OCI-LY1 (cell line): ENCODE results near the gene PYCR2.

Source experiments
- H2AFZ ChIP-seq: fragments of 200-600 bp; sonication (generic), shearing (Covaris generic); 2 replicates; pipeline ENCODE4 v1.6.0; 2014; ENCODE audit warnings: antibody characterized with exemption, mild to moderate bottlenecking, low read length
- H3F3A ChIP-seq: fragments of 200-600 bp; sonication (generic), shearing (Covaris generic); 2 replicates; pipeline ENCODE4 v1.6.0; 2014; ENCODE audit warnings: mild to moderate bottlenecking, antibody characterized with exemption, low read length, moderate library complexity; ENCODE audit not compliant: insufficient read depth
- H3K27ac ChIP-seq: fragments of 200-600 bp; sonication (generic); 2 replicates; pipeline ENCODE4 v1.5.1; 2014; ENCODE audit warnings: low read length, mixed run types, mild to moderate bottlenecking, low read depth; ENCODE audit not compliant: poor library complexity, severe bottlenecking
- H3K27me3 ChIP-seq: fragments of 200-600 bp; sonication (generic); 2 replicates; pipeline ENCODE4 v1.6.0; 2014; ENCODE audit warnings: antibody characterized with exemption, mild to moderate bottlenecking, low read length, moderate library complexity; ENCODE audit not compliant: insufficient read depth
- H3K36me3 ChIP-seq: fragments of 200-600 bp; sonication (generic); 2 replicates; pipeline ENCODE4 v1.6.1; 2014; ENCODE audit warnings: mild to moderate bottlenecking, antibody characterized with exemption, low read length, moderate library complexity, mixed read lengths; ENCODE audit not compliant: insufficient read depth
- H3K4me1 ChIP-seq: fragments of 200-600 bp; sonication (generic); 2 replicates; pipeline ENCODE4 v1.5.1; 2014; ENCODE audit warnings: mild to moderate bottlenecking, low read length, moderate library complexity; ENCODE audit not compliant: insufficient read depth, severe bottlenecking
- H3K4me2 ChIP-seq: fragments of 200-600 bp; sonication (generic), shearing (Covaris generic); 2 replicates; pipeline ENCODE4 v1.6.1; 2014; ENCODE audit warnings: low read length
- H3K4me3 ChIP-seq: fragments of 200-600 bp; sonication (generic); 2 replicates; pipeline ENCODE4 v1.5.1; 2014; ENCODE audit warnings: low read length, low read depth, mild to moderate bottlenecking, mixed read lengths; ENCODE audit not compliant: poor library complexity, severe bottlenecking
- H3K79me2 ChIP-seq: fragments of 200-600 bp; shearing (Covaris generic); 2 replicates; pipeline ENCODE4 v1.6.1; 2016; ENCODE audit warnings: mixed run types, low read length, mixed read lengths; ENCODE audit not compliant: insufficient read depth
- H3K9ac ChIP-seq: fragments of 200-600 bp; sonication (generic), shearing (Covaris generic); 2 replicates; pipeline ENCODE4 v1.6.1; 2014; ENCODE audit warnings: mild to moderate bottlenecking, low read length, mixed read lengths
- H3K9me2 ChIP-seq: fragments of 200-600 bp; sonication (generic), shearing (Covaris generic); 2 replicates; pipeline ENCODE4 v1.6.1; 2014; ENCODE audit warnings: low read depth, mild to moderate bottlenecking, low read length, mixed read lengths
- H3K9me3 ChIP-seq: fragments of 200-600 bp; shearing (Covaris generic); 2 replicates; pipeline ENCODE4 v1.6.1; 2014; ENCODE audit warnings: low read length, mixed read lengths
- H4K20me1 ChIP-seq: fragments of 200-600 bp; sonication (generic), shearing (Covaris generic); 2 replicates; pipeline ENCODE4 v1.6.0; 2016; ENCODE audit warnings: mild to moderate bottlenecking, low read length; ENCODE audit not compliant: insufficient read depth
- CTCF ChIP-seq: fragments of 200-600 bp; sonication (generic), shearing (Covaris generic); IDR thresholded peaks from 2 replicates; pipeline ENCODE4 v1.5.1; 2017; ENCODE audit warnings: mild to moderate bottlenecking, antibody characterized with exemption, low read length, moderate library complexity, mixed read lengths
- EZH2 ChIP-seq: fragments of 200-600 bp; sonication (generic), shearing (Covaris generic); IDR thresholded peaks from 2 replicates; pipeline ENCODE4 v1.8.0; 2017; ENCODE audit warnings: borderline replicate concordance, mixed run types, mild to moderate bottlenecking, antibody characterized with exemption, low read length, moderate library complexity, mixed read lengths

The PYCR2 gene

GRCh38 chr1:225928186-225929175 is 4.4 kb upstream of the PYCR2 start:
- TF ChIP-seq EZH2 (no peak), CTCF (no peak)
- Histone ChIP-seq H4K20me1 (no peaks in the 10 kb centered on the region), H3K4me3 (no peak overlapping the region), H3K27me3 (no peaks in the 10 kb centered on the region), H3K9me3 (no peaks in the 10 kb centered on the region), H3K27ac (peak overlapping the region; percentile 54), H3K79me2 (peaks cover 4% of the 10 kb centered on the region; the same call in 1 of the 2 replicates), H3K9me2 (no peaks in the 10 kb centered on the region), H3K4me1 (peaks cover 27% of the 10 kb centered on the region), H3K4me2 (no peak overlapping the region), H3K36me3 (no peaks in the 10 kb centered on the region), H2AFZ (peak overlapping the region; percentile 96), H3K9ac (no peak overlapping the region), H3F3A (no peaks in the 10 kb centered on the region)

GRCh38 chr1:225926551-225927113 is 2.6 kb upstream of the PYCR2 start:
- no peak overlapping the region for H3K4me3 ChIP-seq
- H3K9me2 ChIP-seq = no peaks in the 10 kb centered on the region
- H3K36me3 ChIP-seq = peaks cover 7% of the 10 kb centered on the region; the same call in 1 of the 2 replicates
- peaks cover 7% of the 10 kb centered on the region; the same call in 1 of the 2 replicates for H3K79me2 ChIP-seq
- H3K27ac ChIP-seq = peak overlapping the region; percentile 32
- peak overlapping the region; percentile 25; the same call in 1 of the 2 replicates for H2AFZ ChIP-seq
- H3K9ac ChIP-seq = no peak overlapping the region
- no peaks in the 10 kb centered on the region for H3K9me3 ChIP-seq
- TF ChIP-seq EZH2 (no peak), CTCF (no peak)
- H3K27me3 ChIP-seq = no peaks in the 10 kb centered on the region
- no peaks in the 10 kb centered on the region for H4K20me1 ChIP-seq
- H3K4me1 ChIP-seq = peaks cover 37% of the 10 kb centered on the region
- no peak overlapping the region for H3K4me2 ChIP-seq
- no peaks in the 10 kb centered on the region for H3F3A ChIP-seq

GRCh38 chr1:225923381-225923691 is 714 bp downstream of the PYCR2 start:
- Histone ChIP-seq H3K27me3 (no peaks in the 10 kb centered on the region), H2AFZ (no peak overlapping the region), H3K27ac (peak overlapping the region; percentile 62), H3K9me2 (no peaks in the 10 kb centered on the region), H3K36me3 (peaks cover 36% of the 10 kb centered on the region), H3K9me3 (no peaks in the 10 kb centered on the region), H3K4me2 (peak overlapping the region; percentile 100), H3K4me1 (peaks cover 40% of the 10 kb centered on the region), H3K9ac (peak overlapping the region; percentile 100), H4K20me1 (no peaks in the 10 kb centered on the region), H3K4me3 (peak overlapping the region; percentile 99), H3K79me2 (peaks cover 7% of the 10 kb centered on the region; the same call in 1 of the 2 replicates), H3F3A (no peaks in the 10 kb centered on the region)
- TF ChIP-seq EZH2 = no peak
- TF ChIP-seq CTCF = no peak
